Lung (tissue), 12 donors: ENCODE results near the gene CACNA1H. TPM values are rescaled to one million over a fixed set of nuclear protein-coding genes. Genes with fewer than 3 reads are reported as not detected.
A peak's percentile ranks its signal among the peaks of the same experiment; 100 is the strongest.

Source experiments
- ATAC-seq: fragments of 200-7000 bp; cut with Tn5 transposase; one replicate; pipeline ENCODE4 v1.9.1; 2020; ENCODE audit warnings: moderate number of reproducible peaks; ENCODE audit not compliant: insufficient read depth, low FRiP score
- DNase-seq, 3 donors: peaks; one replicate each; pipeline ENCODE4 v3.0.0-alpha.2; 2013 to 2017
- H3K27ac ChIP-seq, 2 donors: one replicate each; pipeline ENCODE4 v1.5.1; 2013; ENCODE audit warnings: mild to moderate bottlenecking in 2 of 2, moderate library complexity in 2 of 2, control low read depth in 1 of 2, inconsistent platforms in 1 of 2, low read depth in 1 of 2, low read length in 1 of 2
- H3K27me3 ChIP-seq, 3 donors: one replicate each; pipeline ENCODE4 v1.5.1; 2013; ENCODE audit warnings: low read length in 2 of 3; ENCODE audit not compliant: control insufficient read depth in 3 of 3, insufficient read depth in 3 of 3
- H3K36me3 ChIP-seq, 4 donors: one replicate each; pipeline ENCODE4 v1.5.1; 2013; ENCODE audit warnings: low read length in 4 of 4, mild to moderate bottlenecking in 1 of 4, moderate library complexity in 1 of 4; ENCODE audit not compliant: control insufficient read depth in 4 of 4, insufficient read depth in 4 of 4
- H3K4me1 ChIP-seq, 5 donors: one replicate each; pipeline ENCODE4 v1.5.1; 2013; ENCODE audit warnings: low read length in 5 of 5, mild to moderate bottlenecking in 2 of 5, moderate library complexity in 1 of 5; ENCODE audit not compliant: control insufficient read depth in 5 of 5, insufficient read depth in 5 of 5
- H3K4me3 ChIP-seq: one replicate; pipeline ENCODE4 v1.5.1; 2013; ENCODE audit warnings: mild to moderate bottlenecking, control low read depth, moderate library complexity
- H3K9ac ChIP-seq, 2 donors: one replicate each; pipeline ENCODE4 v1.5.1; 2013; ENCODE audit warnings: low read length in 2 of 2, control low read depth in 1 of 2; ENCODE audit not compliant: insufficient read depth in 1 of 2
- H3K9me3 ChIP-seq, 4 donors: one replicate each; pipeline ENCODE4 v1.5.1; 2013; ENCODE audit warnings: low read length in 3 of 4, mild to moderate bottlenecking in 1 of 4, moderate library complexity in 1 of 4; ENCODE audit not compliant: control insufficient read depth in 4 of 4, insufficient read depth in 3 of 4
- CTCF ChIP-seq: IDR thresholded peaks from 2 replicates; pipeline ENCODE4 v1.5.1; 2012; ENCODE audit warnings: mild to moderate bottlenecking; ENCODE audit errors: control extremely low read depth, extremely low read depth
- WGBS, 2 donors: extraction: QIAGEN DNeasy Blood & Tissue Kit; methylation state at CpG; one replicate each; pipeline ENCODE4 v1.1.7; 2013; 5-methylcytosine and 5-hydroxymethylcytosine counted together
- polyA plus RNA-seq, 2 donors: library from polyadenylated mRNA; stranded (reverse); fragments of 200-250 nt; gene quantifications; one replicate each; pipeline ENCODE4 v1.2.1, GENCODE V29; 2013
- total RNA-seq, 2 donors: library from RNA; depleted of rRNA in 1 of 2; stranded (reverse); fragments of >200 nt in 1 of 2; gene quantifications; one replicate each; pipeline ENCODE4 v1.2.1, GENCODE V29; 2014 to 2021
- donor health status: control.
- donor health status: control.
- donor health status: Bipolar disorder and iron deficiency.
- donor health status: healthy.
- donor health status: DM: yes; HTN: yes; CAD: no.

The CACNA1H gene
- total and polyA plus RNA-seq, 4 donors: 5.0 to 10.3 (median 6.7) TPM

- Histone ChIP-seq H3K36me3 (no peaks in the 10 kb centered on the region), H3K9me3 (no peaks in the 10 kb centered on the region), H3K4me1 (peaks cover 0 to 31% (median 11%) of the 10 kb centered on the region in 5 donors), H3K27ac (peak overlapping the region in 1 of 2 donors; percentile 62), H3K9ac (no peak overlapping the region), H3K4me3 (no peak overlapping the region), H3K27me3 (peaks cover 9 to 16% (median 10%) of the 10 kb centered on the region in 3 donors)
- DNase-seq (peak in 2 of 3 donors; percentile 19 to 56), ATAC-seq (no peak)
- 35 to 60% methylated on average over 56 of the region's 56 CpGs for WGBS, 2 donors
- no peak for TF ChIP-seq CTCF
Measured at GRCh38 chr16:1159973-1160772, 7.3 kb downstream of the CACNA1H start.

GRCh38 chr16:1160773-1161348, 8.0 kb downstream of the CACNA1H start:
- 67 to 82% methylated on average over 34 of the region's 34 CpGs for WGBS, 2 donors
- Histone ChIP-seq H3K4me3 (no peak overlapping the region), H3K27ac (no peak overlapping the region), H3K36me3 (no peaks in the 10 kb centered on the region), H3K27me3 (peaks cover 9 to 11% (median 10%) of the 10 kb centered on the region in 3 donors), H3K9me3 (no peaks in the 10 kb centered on the region), H3K9ac (no peak overlapping the region), H3K4me1 (peaks cover 0 to 24% (median 8%) of the 10 kb centered on the region in 5 donors)
- no peak for TF ChIP-seq CTCF
- DNase-seq (no peak), ATAC-seq (no peak)

DNA sequence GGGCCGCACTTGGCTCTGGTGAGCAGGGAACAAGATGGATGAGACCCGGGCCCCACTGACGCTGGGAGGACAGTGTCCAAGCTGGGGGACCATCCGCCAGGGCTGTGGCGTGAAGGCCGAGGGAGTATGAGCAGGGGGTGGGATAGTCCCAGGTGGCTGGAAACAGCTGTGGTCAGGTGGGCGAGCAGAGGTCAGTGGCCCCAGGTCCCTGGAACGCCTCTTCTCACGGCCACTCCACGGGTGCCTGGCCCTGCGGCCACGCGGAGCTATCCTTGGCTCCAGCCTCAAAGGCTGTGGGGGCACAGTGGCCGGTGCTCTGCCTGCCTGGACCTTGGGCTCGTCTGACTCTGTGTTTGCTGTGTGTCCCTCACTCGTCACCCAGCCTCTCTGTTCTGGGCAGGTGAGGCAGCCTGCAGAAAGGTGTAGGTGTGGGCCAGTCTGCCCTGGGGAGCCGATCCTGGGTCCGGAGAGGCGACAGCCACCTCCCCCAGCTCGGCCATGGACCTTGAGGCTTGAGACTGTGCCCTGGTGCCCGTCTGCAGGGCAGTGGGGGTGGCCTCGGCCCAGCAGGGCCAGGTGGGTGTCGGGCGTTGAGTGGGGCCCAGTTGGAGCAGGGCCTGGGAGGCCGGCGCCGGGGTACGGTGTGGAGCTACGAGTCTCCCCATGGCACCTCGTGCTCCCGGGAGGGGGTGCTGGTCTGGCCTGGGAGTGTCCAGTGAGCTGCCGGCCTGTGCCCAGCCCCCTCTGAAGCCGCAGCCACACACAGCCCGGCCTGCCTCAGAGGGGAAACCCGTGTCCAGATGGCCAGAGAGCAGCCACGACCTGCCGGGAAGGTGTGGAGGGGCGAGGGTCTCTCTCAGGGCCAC, 10.0 kb downstream of the CACNA1H start:
- no peak for DNase-seq
- no peaks in the 10 kb centered on the region for H3K9me3 ChIP-seq
- H3K9ac ChIP-seq: no peak overlapping the region
- no peak overlapping the region for H3K4me3 ChIP-seq
- peaks cover 0 to 24% (median 7%) of the 10 kb centered on the region in 5 donors for H3K4me1 ChIP-seq
- TF ChIP-seq CTCF: no peak
- ATAC-seq: no peak
- WGBS, 2 donors: 80 to 81% methylated on average over 34 to 38 of the region's 38 CpGs
- H3K36me3 ChIP-seq: no peaks in the 10 kb centered on the region
- H3K27ac ChIP-seq: no peak overlapping the region
- H3K27me3 ChIP-seq: peaks cover 3 to 11% (median 10%) of the 10 kb centered on the region in 3 donors
